GM11168 (cell line): Measurements from ENCODE around the gene CGB5.
"Not testable (repeated sequence)": the region's sequence is repeated elsewhere in the genome, so short reads cannot be mapped to it uniquely, and the experiment has no call there.

Source experiments
- in situ Hi-C: fragments of 300-500 bp; cut with MboI; formaldehyde crosslinking; loops from one replicate; pipeline ENCODE4 v1.12.0; 2022; ENCODE audit warnings: low sequenced_read_pairs; ENCODE audit not compliant: unreplicated experiment

Gene CGB5

DNA sequence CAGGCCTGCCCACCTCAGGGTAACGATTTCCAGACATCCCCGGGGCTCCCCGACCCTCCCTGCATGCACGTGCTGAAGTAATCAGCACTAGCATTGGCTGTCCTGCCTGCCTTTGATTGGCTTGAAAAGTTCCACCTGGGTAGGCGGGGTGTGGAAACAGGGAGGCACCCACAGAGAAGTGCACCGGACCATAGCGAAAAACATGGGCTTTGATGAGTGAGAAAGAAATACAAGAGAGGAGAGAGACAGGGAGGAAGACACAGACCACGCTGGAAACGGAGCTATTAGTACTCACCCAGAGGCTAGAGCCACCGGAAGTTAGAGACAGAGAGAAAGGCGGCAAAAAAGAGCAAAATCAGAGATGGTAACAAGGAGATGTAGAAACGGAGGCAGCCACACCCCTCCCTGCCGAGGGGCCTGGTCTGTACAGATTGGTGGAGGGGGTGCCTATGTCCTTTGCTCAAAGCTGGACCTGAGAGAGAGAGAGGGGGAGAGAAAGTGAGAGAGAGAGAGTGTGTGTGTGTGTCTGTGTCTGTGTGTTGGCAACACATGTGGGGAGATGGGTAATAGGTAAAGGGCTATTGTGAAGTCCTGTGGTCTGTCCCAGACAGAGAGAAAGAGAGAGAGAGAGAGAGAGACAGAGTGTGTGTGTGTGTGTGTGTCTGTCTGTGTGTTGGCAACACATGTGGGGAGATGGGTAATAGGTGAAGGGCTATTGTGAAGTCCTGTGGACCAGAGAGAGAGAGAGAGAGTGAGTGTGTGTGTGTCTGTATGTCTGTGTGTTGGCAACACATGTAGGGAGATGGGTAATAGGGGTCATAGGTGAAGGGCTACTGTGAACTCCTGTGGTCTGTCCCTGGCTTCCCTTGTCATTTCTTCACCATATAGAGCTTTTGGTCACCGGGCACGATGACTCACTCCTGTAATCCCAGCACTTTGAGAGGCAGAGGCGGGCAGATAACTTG lies 22.4 kb upstream of the CGB5 start:
- in situ Hi-C loops, result no loop called here

DNA sequence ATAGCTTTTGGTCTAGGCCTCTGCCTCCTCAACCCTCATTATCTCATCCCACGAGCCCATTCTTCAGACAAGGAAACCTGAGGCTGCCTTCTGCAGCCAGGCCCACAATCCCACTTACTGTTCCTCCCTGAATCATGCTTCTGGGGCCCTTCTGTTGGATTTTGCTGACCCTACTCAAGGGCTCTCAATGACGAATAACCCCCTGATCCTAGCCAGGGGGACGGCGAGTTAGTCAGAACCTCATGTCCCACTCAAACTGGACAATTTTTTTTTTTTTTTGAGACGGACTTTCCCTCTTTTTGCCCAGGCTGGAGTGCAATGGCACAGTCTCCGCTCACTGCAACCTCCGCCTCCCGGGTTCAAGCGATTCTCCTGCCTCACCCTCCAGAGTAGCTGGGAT lies 21.5 kb upstream of the CGB5 start:
- in situ Hi-C loops, result no loop called here

DNA sequence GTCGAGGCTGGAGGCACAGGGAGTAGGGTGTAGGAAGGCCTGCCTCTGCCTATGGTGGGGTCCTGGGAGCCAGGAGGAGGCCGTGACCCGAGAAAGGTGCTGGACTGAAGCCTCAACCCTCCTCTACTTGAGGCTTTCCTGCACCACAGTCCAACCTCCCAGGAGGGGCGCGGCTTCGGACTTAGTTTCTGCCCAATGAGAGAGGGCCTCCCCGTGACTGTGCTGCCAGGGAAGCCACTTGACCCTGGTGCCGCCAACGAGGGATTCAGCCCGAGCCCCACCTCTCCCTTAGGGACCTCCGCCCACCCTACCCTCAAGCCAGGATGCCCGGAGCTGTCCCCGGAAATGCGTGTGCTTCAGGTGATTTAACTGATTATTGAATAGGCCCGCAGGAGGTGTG lies 19.4 kb upstream of the CGB5 start, which contains the start of gene CGB3:
CGB3 (minus strand) TSS at position 101 of the 400 bp plus-strand sequence. CDS start 362 bp downstream, outside the sequence.
- in situ Hi-C loops, result not testable (repeated sequence)

- in situ Hi-C loops, result not testable (repeated sequence)
Observed at GRCh38 chr19:49025088-49025487, 18.6 kb upstream of the CGB5 start.

DNA sequence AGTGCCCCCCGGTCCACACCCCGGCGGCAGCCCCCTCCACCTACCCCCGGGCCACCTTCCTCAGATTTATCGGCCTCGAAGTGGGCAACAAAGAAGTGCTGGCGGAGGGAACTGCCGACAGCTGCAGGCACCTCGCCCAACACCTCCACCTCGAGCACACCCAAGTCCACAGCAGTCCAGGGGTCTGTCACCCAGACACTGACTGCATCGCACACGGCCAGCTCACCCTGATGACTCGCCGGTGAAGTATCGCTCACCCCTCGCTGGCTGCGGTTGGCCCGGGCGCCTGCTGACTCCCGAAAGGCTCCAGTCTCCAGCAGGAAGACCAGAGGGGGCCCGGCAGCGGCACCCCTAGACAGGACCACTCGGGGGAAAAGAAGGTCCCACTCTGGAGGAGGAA lies 18.0 kb upstream of the CGB5 start:
- in situ Hi-C loops, result not testable (repeated sequence)

GRCh38 chr19:49028686-49029085 lies 15.0 kb upstream of the CGB5 start:
- in situ Hi-C loops, result not testable (repeated sequence)

DNA sequence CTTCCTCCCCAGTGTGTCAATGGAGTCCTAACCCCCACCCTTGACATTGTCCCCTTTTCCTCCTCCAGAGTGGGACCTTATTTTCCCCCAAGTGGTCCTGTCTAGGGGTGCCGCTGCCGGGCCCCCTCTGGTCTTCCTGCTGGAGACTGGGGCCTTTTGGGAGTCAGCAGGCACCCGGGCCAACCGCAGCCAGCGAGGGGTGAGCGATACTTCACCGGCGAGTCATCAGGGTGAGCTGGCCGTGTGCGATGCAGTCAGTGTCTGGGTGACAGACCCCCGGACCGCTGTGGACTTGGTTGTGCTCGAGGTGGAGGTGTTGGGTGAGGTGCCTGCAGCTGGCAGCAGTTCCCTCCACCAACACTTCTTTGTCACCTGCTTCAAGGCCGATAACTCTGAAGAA lies 13.9 kb upstream of the CGB5 start:
- in situ Hi-C loops, result not testable (repeated sequence)

GRCh38 chr19:49030323-49030722 lies 13.3 kb upstream of the CGB5 start:
- in situ Hi-C loops, result not testable (repeated sequence)

GRCh38 chr19:49031642-49032301 lies 11.9 kb upstream of the CGB5 start, which contains the start of gene CGB2:
CGB2 (plus strand) TSS chr19:49031890; CDS start chr19:49032096, 206 bp downstream.
- in situ Hi-C loops, result not testable (repeated sequence)

DNA sequence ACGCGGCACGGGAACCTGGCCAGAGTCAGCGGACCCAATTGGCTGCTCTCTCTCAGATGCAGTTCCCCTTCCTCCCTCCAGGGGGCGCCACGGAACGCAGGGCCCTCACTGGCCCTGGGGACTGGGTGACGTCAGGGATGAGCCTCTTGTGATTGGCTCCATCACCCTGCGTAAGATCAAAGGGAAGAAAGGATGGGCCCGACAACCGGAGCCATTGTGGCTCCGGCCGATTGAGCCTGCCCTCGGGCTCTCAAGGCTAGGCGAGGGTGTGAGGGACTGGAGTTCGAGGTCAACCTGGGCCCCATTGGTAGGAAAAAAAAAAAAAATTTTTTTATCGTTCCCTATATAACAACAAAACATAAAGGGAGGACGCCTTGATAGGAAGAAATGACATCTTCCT lies 6.8 kb upstream of the CGB5 start, which contains the start of gene CGB1:
CGB1 (minus strand) TSS at position 81 of the 400 bp plus-strand sequence. CDS start 184 bp downstream, outside the sequence.
- in situ Hi-C loops, result not testable (repeated sequence)

DNA sequence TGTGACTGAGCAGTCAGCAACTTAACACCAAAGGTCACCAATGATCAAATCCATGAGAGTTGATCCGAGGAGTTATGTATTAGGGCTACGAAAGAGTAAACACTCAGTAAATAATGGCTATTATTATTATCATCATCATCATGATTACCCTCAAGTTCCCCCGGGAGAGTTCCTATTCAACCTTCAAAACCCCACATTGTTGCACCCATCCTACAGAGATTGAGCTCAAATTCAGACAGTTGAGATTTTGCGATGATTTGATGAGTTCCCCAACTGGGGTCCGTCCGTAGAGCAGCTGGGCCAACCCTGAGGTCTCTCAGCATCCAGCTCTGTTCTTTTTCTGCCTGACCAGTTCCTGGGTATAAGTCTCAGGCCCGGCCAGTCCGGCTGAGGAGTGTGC lies 5.5 kb upstream of the CGB5 start:
- in situ Hi-C loops, result not testable (repeated sequence)

GRCh38 chr19:49038557-49039276 lies 4.9 kb upstream of the CGB5 start:
- in situ Hi-C loops, result not testable (repeated sequence)

DNA sequence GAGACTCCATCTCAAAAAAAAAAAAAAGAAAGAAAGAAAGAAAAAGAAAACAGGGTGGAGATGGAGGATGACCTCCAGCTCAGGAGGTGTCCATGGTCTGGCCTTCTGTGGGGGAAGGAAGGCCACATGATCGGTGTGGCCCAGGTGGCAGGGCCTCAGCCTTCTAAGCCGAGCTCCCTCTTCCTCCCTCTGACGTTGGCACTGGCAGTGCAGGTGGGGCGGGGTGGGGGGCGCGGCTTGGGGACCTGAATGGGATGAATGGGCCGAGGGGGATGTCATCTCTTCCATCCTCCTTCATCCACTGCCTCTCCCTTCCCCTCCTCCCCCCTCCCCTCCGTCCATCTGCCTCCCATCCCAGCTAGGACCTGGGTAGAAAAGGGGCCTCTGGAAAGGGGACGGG lies 3.9 kb upstream of the CGB5 start:
- in situ Hi-C loops, result not testable (repeated sequence)

- in situ Hi-C loops, result no loop called here
Observed at GRCh38 chr19:49042177-49042576, 1.5 kb upstream of the CGB5 start.

DNA sequence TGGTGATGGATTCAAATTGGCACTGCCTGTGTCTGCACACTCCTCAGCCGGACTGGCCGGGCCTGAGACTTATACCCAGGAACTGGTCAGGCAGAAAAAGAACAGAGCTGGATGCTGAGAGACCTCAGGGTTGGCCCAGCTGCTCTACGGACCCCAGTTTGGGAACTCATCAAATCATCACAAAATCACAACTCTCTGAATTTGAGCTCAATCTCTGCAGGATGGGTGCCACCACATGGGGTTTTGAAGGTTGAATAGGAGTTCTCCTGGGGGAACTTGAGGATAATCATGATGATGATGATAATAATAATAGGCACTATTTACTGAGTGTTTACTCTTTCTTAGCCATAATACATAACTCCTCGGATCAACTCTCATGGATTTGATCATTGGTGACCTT lies 982 bp upstream of the CGB5 start:
- in situ Hi-C loops, result not testable (repeated sequence)

DNA sequence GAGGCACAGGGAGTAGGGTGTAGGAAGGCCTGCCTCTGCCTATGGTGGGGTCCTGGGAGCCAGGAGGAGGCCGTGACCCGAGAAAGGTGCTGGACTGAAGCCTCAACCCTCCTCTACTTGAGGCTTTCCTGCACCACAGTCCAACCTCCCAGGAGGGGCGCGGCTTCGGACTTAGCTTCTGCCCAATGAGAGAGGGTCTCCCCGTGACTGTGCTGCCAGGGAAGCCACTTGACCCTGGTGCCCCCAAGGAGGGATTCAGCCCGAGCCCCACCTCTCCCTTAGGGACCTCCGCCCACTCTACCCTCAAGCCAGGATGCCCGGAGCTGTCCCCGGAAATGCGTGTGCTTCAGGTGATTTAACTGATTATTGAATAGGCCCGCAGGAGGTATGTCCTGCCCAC lies 5.4 kb downstream of the CGB5 start, which contains the start of gene CGB8:
CGB8 (minus strand) TSS at position 101 of the 400 bp plus-strand sequence. CDS start 372 bp downstream, outside the sequence.
- in situ Hi-C loops, result not testable (repeated sequence)

DNA sequence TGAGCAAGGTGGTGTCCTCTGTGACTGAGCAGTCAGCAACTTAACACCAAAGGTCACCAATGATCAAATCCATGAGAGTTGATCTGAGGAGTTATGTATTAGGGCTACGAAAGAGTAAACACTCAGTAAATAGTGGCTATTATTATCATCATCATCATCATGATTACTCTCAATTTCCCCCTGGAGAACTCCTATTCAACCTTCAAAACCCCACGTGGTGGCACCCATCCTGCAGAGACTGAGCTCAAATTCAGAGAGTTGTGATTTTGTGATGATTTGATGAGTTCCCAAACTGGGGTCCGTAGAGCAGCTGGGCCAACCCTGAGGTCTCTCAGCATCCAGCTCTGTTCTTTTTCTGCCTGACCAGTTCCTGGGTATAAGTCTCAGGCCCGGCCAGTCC lies 6.2 kb downstream of the CGB5 start:
- in situ Hi-C loops, result not testable (repeated sequence)

- in situ Hi-C loops, result not testable (repeated sequence)
Observed at GRCh38 chr19:49050376-49051033, 6.9 kb downstream of the CGB5 start.

- in situ Hi-C loops, result no loop called here
Observed at GRCh38 chr19:49056101-49056901, 12.7 kb downstream of the CGB5 start.
